Heart right ventricle (tissue), 16 donors: Measurements from ENCODE around the gene SEMG1. TPM values are rescaled to one million over a fixed set of nuclear protein-coding genes. Genes with fewer than 3 reads are reported as not detected.

Experiments
- ATAC-seq, 8 donors: fragments of 200-7000 bp; cut with Tn5 transposase; one replicate each; pipeline ENCODE4 v1.9.1; 2020; ENCODE audit warnings: mild to moderate bottlenecking in 8 of 8, moderate library complexity in 8 of 8, moderate number of reproducible peaks in 1 of 8
- DNase-seq, 2 donors: peaks; one replicate each; pipeline ENCODE4 v3.0.0-alpha.2; 2020
- H3K27ac ChIP-seq, 10 donors: fragments of 200-600 bp; sonication (generic) in 2 of 10; one replicate each; pipeline versions ENCODE4 v1.5.0 to v1.8.0; 2020 to 2022; ENCODE audit warnings: mild to moderate bottlenecking in 3 of 10
- H3K27me3 ChIP-seq, 7 donors: fragments of 200-600 bp; one replicate each; pipeline ENCODE4 v1.8.0; 2021 to 2022; ENCODE audit warnings: mild to moderate bottlenecking in 2 of 7
- H3K36me3 ChIP-seq, 9 donors: fragments of 200-600 bp; sonication (generic) in 1 of 9; one replicate each; pipeline versions ENCODE4 v1.5.0 to v1.8.0; 2020 to 2022; ENCODE audit warnings: mild to moderate bottlenecking in 2 of 9
- H3K4me1 ChIP-seq, 9 donors: fragments of 200-600 bp; sonication (generic) in 1 of 9; one replicate each; pipeline versions ENCODE4 v1.5.0 to v1.8.0; 2020 to 2022; ENCODE audit warnings: mild to moderate bottlenecking in 4 of 9
- H3K4me3 ChIP-seq, 10 donors: fragments of 200-600 bp; sonication (generic) in 2 of 10; one replicate each; pipeline versions ENCODE4 v1.5.0 to v1.8.0; 2020 to 2022; ENCODE audit warnings: mild to moderate bottlenecking in 7 of 10, moderate library complexity in 2 of 10
- H3K9me3 ChIP-seq, 11 donors: fragments of 200-600 bp in 10 of 11; sonication (generic) in 2 of 11; one replicate each; pipeline versions ENCODE4 v1.5.0 to v1.8.0; 2013 to 2022; ENCODE audit warnings: mild to moderate bottlenecking in 2 of 11, control low read depth in 1 of 11, moderate library complexity in 1 of 11
- WGBS, 2 donors: extraction: QIAGEN DNeasy Blood & Tissue Kit; methylation state at CpG; one replicate each; pipeline ENCODE4 v1.1.7; 2013; ENCODE audit warnings: inconsistent platforms in 1 of 2; 5-methylcytosine and 5-hydroxymethylcytosine counted together
- intact Hi-C, 10 donors: fragments of 100-400 bp; cut with DNase I; formaldehyde crosslinking; loops; one replicate each; pipeline versions ENCODE4 v1.11.1 to v1.14.2; 2022
- polyA plus RNA-seq, 2 donors: library from polyadenylated mRNA; stranded (reverse); fragments of 200-250 nt; gene quantifications; one replicate each; pipeline ENCODE4 v1.2.3, GENCODE V29; 2013
- total RNA-seq, 10 donors: library from RNA; stranded (reverse); fragmentation: NEBNext Ultra II Directional in 3 of 10; extraction: Animal tissue kit (Norgen Biotek cat#: 25700) in 3 of 10; gene quantifications; one replicate each; pipeline versions ENCODE4 v1.2.1 to v1.2.4, GENCODE V29; 2021 to 2023
- TF ChIP-seq, protein P1 (sequence below), 9 donors: fragments of 200-600 bp; sonication (generic) in 2 of 9; IDR thresholded peaks; one replicate each; pipeline versions ENCODE4 v1.5.0 to v1.8.0; 2021 to 2022; ENCODE audit warnings: antibody characterized with exemption in 9 of 9, mild to moderate bottlenecking in 5 of 9, moderate library complexity in 1 of 9
- donor health status: Arrhythmogenic right ventricular cardiomyopathy.
- donor health status: ischemic (EF 13 %, LVEDD 7.1; RV severe dilation, severe dysfunction).
- donor health status: healthy with polysubstance abuse.
- donor health status: DM: no; HTN: yes; CAD: no.
- donor health status: DM: no; HTN: no; CAD: no.
- donor health status: ischemic (EF 25% LVEDD 6.9; RV normal size, moderate dysfunction).
- donor health status: ischemic (EF 25% LVEDD 5.7; RV mildly dilated, moderate dysfunction).
- donor health status: healthy.
- donor health status: DM: yes; HTN: yes; CAD: no.
- donor health status: Ischemic cardiomyopathy.
- donor health status: ischemic (EF 35%, LVEDD 5.7; RV mildly dilated, moderate dysfunction).
- donor health status: nonischemic (EF 11% LVEDD 7.7; RV severe dilation, severe dysfunction).
- donor health status: DM: yes; HTN: yes; CAD: no.
- donor health status: PGD.
- donor health status: ischemic (EF 29% LVEDD 5.4; RV normal size, mild dysfunction).
- donor health status: nonischemic (EF 23%, LVEDD 6.1; RV moderate dilation, normal function).

Gene SEMG1
- total and polyA plus RNA-seq, 12 donors = not detected

DNA sequence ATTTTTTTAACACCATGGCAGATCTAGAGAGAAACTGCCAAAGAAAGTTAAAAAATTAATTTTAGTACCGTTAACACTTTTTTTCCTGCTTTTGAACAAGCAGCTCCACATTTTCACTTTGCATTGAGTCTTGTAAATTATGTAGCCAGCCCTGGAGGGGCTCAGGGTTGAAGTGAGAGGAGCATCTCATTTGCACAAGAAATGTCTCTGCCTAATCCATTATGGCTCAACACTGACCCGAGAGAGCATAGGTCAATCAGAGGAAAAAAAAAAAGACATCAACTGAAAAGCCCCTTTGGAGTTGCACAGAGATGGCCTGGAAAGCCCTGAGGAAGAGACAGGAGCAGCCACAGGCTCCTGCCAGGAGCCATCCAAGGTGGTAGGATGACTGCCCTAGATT lies 51.8 kb downstream of the SEMG1 start:
- H3K27ac ChIP-seq = no peak overlapping the region
- H3K27me3 ChIP-seq = peaks cover 0 to 42% (median 8%) of the 10 kb centered on the region in 7 donors
- no peaks in the 10 kb centered on the region for H3K9me3 ChIP-seq
- no peak for DNase-seq
- ATAC-seq = no peak
- no peak overlapping the region for H3K4me3 ChIP-seq
- H3K4me1 ChIP-seq = peaks cover 0 to 19% (median 0%) of the 10 kb centered on the region in 9 donors
- TF ChIP-seq, protein P1, sequence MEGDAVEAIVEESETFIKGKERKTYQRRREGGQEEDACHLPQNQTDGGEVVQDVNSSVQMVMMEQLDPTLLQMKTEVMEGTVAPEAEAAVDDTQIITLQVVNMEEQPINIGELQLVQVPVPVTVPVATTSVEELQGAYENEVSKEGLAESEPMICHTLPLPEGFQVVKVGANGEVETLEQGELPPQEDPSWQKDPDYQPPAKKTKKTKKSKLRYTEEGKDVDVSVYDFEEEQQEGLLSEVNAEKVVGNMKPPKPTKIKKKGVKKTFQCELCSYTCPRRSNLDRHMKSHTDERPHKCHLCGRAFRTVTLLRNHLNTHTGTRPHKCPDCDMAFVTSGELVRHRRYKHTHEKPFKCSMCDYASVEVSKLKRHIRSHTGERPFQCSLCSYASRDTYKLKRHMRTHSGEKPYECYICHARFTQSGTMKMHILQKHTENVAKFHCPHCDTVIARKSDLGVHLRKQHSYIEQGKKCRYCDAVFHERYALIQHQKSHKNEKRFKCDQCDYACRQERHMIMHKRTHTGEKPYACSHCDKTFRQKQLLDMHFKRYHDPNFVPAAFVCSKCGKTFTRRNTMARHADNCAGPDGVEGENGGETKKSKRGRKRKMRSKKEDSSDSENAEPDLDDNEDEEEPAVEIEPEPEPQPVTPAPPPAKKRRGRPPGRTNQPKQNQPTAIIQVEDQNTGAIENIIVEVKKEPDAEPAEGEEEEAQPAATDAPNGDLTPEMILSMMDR (IDR thresholded peaks at IDR 0.05) = no peak
- intact Hi-C loops = no loop called here
- H3K36me3 ChIP-seq = no peaks in the 10 kb centered on the region
- WGBS, 2 donors = 40 to 51% methylated on average over 2 of the region's 2 CpGs

Other genes starting within 250 kb of the SEMG1 start
- 10 to 100 TPM in 5 of 10 donors, 1 to 10 TPM in 5; 7.8 to 15.8 (median 10.3) TPM for gene TOMM34, start 246.6 kb upstream of the SEMG1 start, total RNA-seq
- 10 to 100 TPM in 1 of 2 donors, 1 to 10 TPM in 1; 3.4 to 21.2 TPM for gene TOMM34, start 246.6 kb upstream of the SEMG1 start, polyA plus RNA-seq
- 10 to 100 TPM in 2 of 10 donors, 1 to 10 TPM in 8; 7.7 to 18.1 (median 8.2) TPM for gene STK4, start 240.5 kb upstream of the SEMG1 start, total RNA-seq
- 1 to 10 TPM; 3.7 to 4.8 TPM for gene STK4, start 240.5 kb upstream of the SEMG1 start, polyA plus RNA-seq
- under 1 TPM in 1 of 10 donors, not detected in 9; 0.09 TPM for gene KCNS1, start 105.9 kb upstream of the SEMG1 start, total RNA-seq
- under 1 TPM in 1 of 2 donors, not detected in 1; 0.04 TPM for gene KCNS1, start 105.9 kb upstream of the SEMG1 start, polyA plus RNA-seq
- gene WFDC5, start 91.9 kb upstream of the SEMG1 start, total RNA-seq = not detected
- gene WFDC5, start 91.9 kb upstream of the SEMG1 start, polyA plus RNA-seq = not detected
- not detected for gene WFDC12, start 82.6 kb upstream of the SEMG1 start, total RNA-seq
- not detected for gene WFDC12, start 82.6 kb upstream of the SEMG1 start, polyA plus RNA-seq
- 1 to 10 TPM in 1 of 10 donors, under 1 TPM in 1, not detected in 8; 0.57 to 1.9 TPM for gene PI3, start 32.1 kb upstream of the SEMG1 start, total RNA-seq
- under 1 TPM in 1 of 2 donors, not detected in 1; 0.67 TPM for gene PI3, start 32.1 kb upstream of the SEMG1 start, polyA plus RNA-seq
- gene SEMG2, start 14.3 kb downstream of the SEMG1 start, total RNA-seq = not detected
- gene SEMG2, start 14.3 kb downstream of the SEMG1 start, polyA plus RNA-seq = not detected
- gene SLPI, start 47.5 kb downstream of the SEMG1 start, total RNA-seq = 1 to 10 TPM in 4 of 10 donors, under 1 TPM in 2, not detected in 4; 0.43 to 5.1 (median 1.2) TPM
- 1 to 10 TPM; 2.6 to 2.9 TPM for gene SLPI, start 47.5 kb downstream of the SEMG1 start, polyA plus RNA-seq
- not detected for gene RBPJL, start 99.8 kb downstream of the SEMG1 start, total RNA-seq
- gene RBPJL, start 99.8 kb downstream of the SEMG1 start, polyA plus RNA-seq = under 1 TPM in 1 of 2 donors, not detected in 1; 0.06 TPM
- under 1 TPM in 2 of 10 donors, not detected in 8; 0.24 to 0.28 TPM for gene MATN4, start 101.3 kb downstream of the SEMG1 start, total RNA-seq
- gene MATN4, start 101.3 kb downstream of the SEMG1 start, polyA plus RNA-seq = under 1 TPM in 1 of 2 donors, not detected in 1; 0.06 TPM
- gene SDC4, start 141.4 kb downstream of the SEMG1 start, total RNA-seq = 100 to 1,000 TPM in 5 of 10 donors, 10 to 100 TPM in 5; 66.9 to 161 (median 102) TPM
- 10 to 100 TPM; 48.4 to 64.5 TPM for gene SDC4, start 141.4 kb downstream of the SEMG1 start, polyA plus RNA-seq
- gene SYS1, start 156.1 kb downstream of the SEMG1 start, total RNA-seq = 10 to 100 TPM; 13.9 to 27.9 (median 18.2) TPM
- 10 to 100 TPM; 11.7 to 34.5 TPM for gene SYS1, start 156.1 kb downstream of the SEMG1 start, polyA plus RNA-seq
- gene TP53TG5, start 171.3 kb downstream of the SEMG1 start, total RNA-seq = 1 to 10 TPM in 8 of 10 donors, under 1 TPM in 2; 0.59 to 2.4 (median 1.3) TPM
- gene TP53TG5, start 171.3 kb downstream of the SEMG1 start, polyA plus RNA-seq = 1 to 10 TPM in 1 of 2 donors, under 1 TPM in 1; 0.43 to 1.1 TPM
- gene DBNDD2, start 201.3 kb downstream of the SEMG1 start, total RNA-seq = 100 to 1,000 TPM; 284 to 676 (median 334) TPM
- 100 to 1,000 TPM; 353 to 381 TPM for gene DBNDD2, start 201.3 kb downstream of the SEMG1 start, polyA plus RNA-seq
- 100 to 1,000 TPM; 130 to 221 (median 144) TPM for gene PIGT, start 209.1 kb downstream of the SEMG1 start, total RNA-seq
- gene PIGT, start 209.1 kb downstream of the SEMG1 start, polyA plus RNA-seq = 100 to 1,000 TPM in 1 of 2 donors, 10 to 100 TPM in 1; 72.9 to 155 TPM